A673 (cell line): ENCODE measurements around the gene ADA. TPM values are rescaled to one million over a fixed set of nuclear protein-coding genes. Genes with fewer than 3 reads are reported as not detected.

ENCODE experiments used
- BruUV-seq: library from RNA; stranded (reverse); fragments of 400-500 nt; replicated peaks from 2 replicates; lab custom pipeline; 2021; lab: Mats Ljungman, UMichigan
- CTCF ChIA-PET: fragments of 300-600 bp; sonication (Branson Sonifier 250); formaldehyde crosslinking; loops from one replicate; lab custom pipeline; 2022; ENCODE audit warnings: antibody characterized with exemption; lab: Charles Lee
- POLR2A ChIA-PET: fragments of 300-600 bp; sonication (Branson Sonifier 250); formaldehyde crosslinking; loops from one replicate; lab custom pipeline; 2022; ENCODE audit warnings: antibody characterized with exemption; ENCODE audit not compliant: low non-redundant PET; lab: Charles Lee
- DNase-seq: peaks from one replicate; pipeline ENCODE4 v3.0.0-alpha.2; 2015; ENCODE audit warnings: low spot score
- H3K27ac ChIP-seq: fragments of 200-600 bp; sonication (generic); 2 replicates; pipeline ENCODE4 v1.5.1; 2016; ENCODE audit warnings: mixed run types, low read depth, mild to moderate bottlenecking, mixed read lengths, antibody characterized with exemption, low read length; ENCODE audit not compliant: poor library complexity, severe bottlenecking
- H3K27me3 ChIP-seq: fragments of 200-600 bp; sonication (generic); replicated peaks from 2 replicates; pipeline ENCODE4 v1.6.1; 2017; ENCODE audit warnings: mixed run types, low read depth, mild to moderate bottlenecking, mixed read lengths, antibody characterized with exemption, low read length; ENCODE audit not compliant: insufficient read depth, poor library complexity
- H3K36me3 ChIP-seq: fragments of 200-600 bp; sonication (generic); 2 replicates; pipeline ENCODE4 v1.6.1; 2016; ENCODE audit warnings: mixed run types, mild to moderate bottlenecking, mixed read lengths, antibody characterized with exemption, low read length; ENCODE audit not compliant: insufficient read depth, poor library complexity, severe bottlenecking
- H3K4me1 ChIP-seq: fragments of 200-600 bp; sonication (generic); 2 replicates; pipeline ENCODE4 v1.6.1; 2017; ENCODE audit warnings: mixed run types, mild to moderate bottlenecking, mixed read lengths, antibody characterized with exemption, low read length; ENCODE audit not compliant: insufficient read depth, poor library complexity, severe bottlenecking
- H3K4me3 ChIP-seq: fragments of 200-600 bp; sonication (generic); 2 replicates; pipeline ENCODE4 v1.5.1; 2016; ENCODE audit warnings: low read depth, mixed run types, mild to moderate bottlenecking, mixed read lengths, low read length; ENCODE audit not compliant: poor library complexity, severe bottlenecking
- H3K9me3 ChIP-seq: fragments of 200-600 bp; sonication (generic); 2 replicates; pipeline ENCODE4 v1.6.1; 2016; ENCODE audit warnings: mixed run types, low read depth, mild to moderate bottlenecking, mixed read lengths, antibody characterized with exemption, low read length; ENCODE audit not compliant: poor library complexity, severe bottlenecking
- EZH2 ChIP-seq: fragments of 200-600 bp; sonication (generic); IDR thresholded peaks from 2 replicates; pipeline ENCODE4 v1.6.1; 2017; ENCODE audit warnings: borderline replicate concordance, low read depth, mild to moderate bottlenecking, mixed read lengths, antibody characterized with exemption, low read length; ENCODE audit not compliant: poor library complexity, severe bottlenecking
- intact Hi-C: fragments of 100-400 bp; cut with micrococcal nuclease; formaldehyde crosslinking; loops from one replicate; pipeline ENCODE4 v1.10.0; 2022; ENCODE audit not compliant: unreplicated experiment
- total RNA-seq: library from RNA; stranded (reverse); gene quantifications from 2 replicates; pipeline ENCODE4 v1.2.3, GENCODE V29; 2021
- TF ChIP-seq, protein P1 (sequence below): fragments of 300-800, 200-600 bp; sonication (generic); conservative IDR thresholded peaks from 2 replicates; pipeline ENCODE4 v1.5.1; 2017; ENCODE audit warnings: low read depth, mild to moderate bottlenecking, antibody characterized with exemption, low read length, moderate library complexity, mixed read lengths

Gene ADA
- total RNA-seq, 1 experiment from 2014 or later = 19.3 TPM

DNA sequence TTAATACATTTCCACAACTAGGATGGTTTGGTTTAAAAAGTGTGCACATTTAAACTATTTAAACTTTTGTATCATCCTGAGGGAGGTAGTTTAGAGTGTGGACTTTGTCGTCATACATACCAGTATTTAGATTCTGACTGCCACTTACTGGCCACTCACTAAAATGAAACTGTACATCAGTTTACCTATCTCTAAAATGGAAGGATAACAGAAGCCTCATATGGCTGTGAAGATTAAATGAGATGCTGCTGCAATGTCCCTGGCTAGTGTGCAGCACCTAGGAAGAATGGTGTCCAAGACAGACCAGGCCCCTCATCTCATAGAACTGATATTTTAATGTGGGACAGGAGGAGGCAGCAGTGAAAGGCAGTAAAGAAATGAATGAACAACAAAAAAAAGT is 81.1 kb downstream of the ADA start:
- CTCF ChIA-PET = no interaction called here
- Histone ChIP-seq H3K27me3 (no peaks in the 10 kb centered on the region), H3K4me1 (peaks cover 26% of the 10 kb centered on the region), H3K4me3 (no peak overlapping the region), H3K9me3 (no peaks in the 10 kb centered on the region), H3K36me3 (no peaks in the 10 kb centered on the region), H3K27ac (no peak overlapping the region)
- POLR2A ChIA-PET = no interaction called here
- intact Hi-C loops = no loop called here
- BruUV-seq = no TSS peak
- no peak for DNase-seq
- TF ChIP-seq, protein P1, sequence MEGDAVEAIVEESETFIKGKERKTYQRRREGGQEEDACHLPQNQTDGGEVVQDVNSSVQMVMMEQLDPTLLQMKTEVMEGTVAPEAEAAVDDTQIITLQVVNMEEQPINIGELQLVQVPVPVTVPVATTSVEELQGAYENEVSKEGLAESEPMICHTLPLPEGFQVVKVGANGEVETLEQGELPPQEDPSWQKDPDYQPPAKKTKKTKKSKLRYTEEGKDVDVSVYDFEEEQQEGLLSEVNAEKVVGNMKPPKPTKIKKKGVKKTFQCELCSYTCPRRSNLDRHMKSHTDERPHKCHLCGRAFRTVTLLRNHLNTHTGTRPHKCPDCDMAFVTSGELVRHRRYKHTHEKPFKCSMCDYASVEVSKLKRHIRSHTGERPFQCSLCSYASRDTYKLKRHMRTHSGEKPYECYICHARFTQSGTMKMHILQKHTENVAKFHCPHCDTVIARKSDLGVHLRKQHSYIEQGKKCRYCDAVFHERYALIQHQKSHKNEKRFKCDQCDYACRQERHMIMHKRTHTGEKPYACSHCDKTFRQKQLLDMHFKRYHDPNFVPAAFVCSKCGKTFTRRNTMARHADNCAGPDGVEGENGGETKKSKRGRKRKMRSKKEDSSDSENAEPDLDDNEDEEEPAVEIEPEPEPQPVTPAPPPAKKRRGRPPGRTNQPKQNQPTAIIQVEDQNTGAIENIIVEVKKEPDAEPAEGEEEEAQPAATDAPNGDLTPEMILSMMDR = no peak
- no peak for TF ChIP-seq EZH2

Other genes with a start within 250 kb of the ADA start
- gene TTPAL, start 175.8 kb downstream of the ADA start, total RNA-seq = 14.3 and 14.6 TPM in 2 replicates
- gene SERINC3, start 129.6 kb downstream of the ADA start, total RNA-seq = 48.7 and 50.5 TPM in 2 replicates
- 58.5 and 64.9 TPM in 2 replicates for gene PKIG, start 69.1 kb downstream of the ADA start, total RNA-seq
- not detected in 2 replicates for gene CCN5, start 63.7 kb upstream of the ADA start, total RNA-seq
- not detected in 2 replicates for gene KCNK15, start 94.2 kb upstream of the ADA start, total RNA-seq
- gene RIMS4, start 158.8 kb upstream of the ADA start, total RNA-seq = 0.24 and 0.39 TPM in 2 replicates
- 204 and 224 TPM in 2 replicates for gene YWHAB, start 234.0 kb upstream of the ADA start, total RNA-seq